ENCODE measurements around the gene SERPINB3.

GRCh38 chr18:63626431-63626830 lies 35.3 kb downstream of the SERPINB3 start:
- TF ChIP-seq POLR2A (IDR thresholded peaks at IDR 0.05) (no peak), POLR2AphosphoS5 (IDR thresholded peaks at IDR 0.05; ENCODE audit: insufficient read depth in 1 of 2, low read depth in 1 of 2) (no peak)

All from vagina (tissue), 2 donors.